Pons (tissue), 1 donor: ENCODE results near the gene SYNPO.

Source experiments
- DNase-seq: peaks from one replicate; pipeline ENCODE4 v3.0.0-alpha.2; 2016; ENCODE audit warnings: low spot score

Gene SYNPO

DNA sequence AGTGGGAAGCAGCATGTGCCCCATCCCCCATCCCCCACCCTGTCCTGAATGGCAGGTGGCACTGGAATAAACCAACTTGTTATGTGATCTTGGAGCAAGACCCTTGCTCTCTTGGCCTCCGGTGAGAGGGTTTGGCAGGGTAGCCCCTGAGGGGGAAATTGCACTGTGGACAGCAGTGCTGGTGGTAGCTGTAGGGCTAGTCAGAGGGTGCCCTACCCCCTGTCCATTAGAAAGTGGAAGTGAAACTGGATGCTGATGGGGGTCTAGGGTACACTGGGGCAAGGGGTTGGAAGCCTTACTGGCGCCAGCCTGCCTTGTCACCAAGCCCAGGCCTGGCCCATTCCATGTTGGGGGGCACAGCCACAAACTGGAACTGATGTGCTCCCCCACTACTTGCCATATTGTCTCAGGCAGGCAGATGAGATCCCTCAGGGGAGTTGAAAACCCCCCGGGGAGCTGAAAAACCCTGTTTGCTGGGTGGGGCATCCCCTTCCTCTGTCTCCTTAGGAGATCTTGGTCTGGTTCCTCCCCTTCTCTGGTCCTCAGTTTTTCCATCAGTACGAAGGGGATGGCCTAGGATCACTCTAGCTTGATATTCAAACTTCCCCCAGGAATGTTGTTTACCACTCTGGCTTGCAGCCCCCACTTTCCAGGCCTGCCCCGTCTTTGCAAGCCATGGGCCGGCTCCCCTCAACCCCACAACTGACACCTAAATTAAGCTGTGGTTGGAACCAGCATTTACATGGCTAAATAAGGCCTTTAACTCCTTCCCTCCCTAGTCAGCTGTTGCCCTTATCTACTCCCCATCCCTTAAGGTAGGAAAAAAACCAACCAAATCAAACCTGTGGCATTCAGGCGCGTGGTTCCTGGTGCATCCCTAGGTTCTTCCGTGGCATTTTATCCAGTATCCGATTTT lies 14.4 kb upstream of the SYNPO start:
- DNase-seq: no peak

DNA sequence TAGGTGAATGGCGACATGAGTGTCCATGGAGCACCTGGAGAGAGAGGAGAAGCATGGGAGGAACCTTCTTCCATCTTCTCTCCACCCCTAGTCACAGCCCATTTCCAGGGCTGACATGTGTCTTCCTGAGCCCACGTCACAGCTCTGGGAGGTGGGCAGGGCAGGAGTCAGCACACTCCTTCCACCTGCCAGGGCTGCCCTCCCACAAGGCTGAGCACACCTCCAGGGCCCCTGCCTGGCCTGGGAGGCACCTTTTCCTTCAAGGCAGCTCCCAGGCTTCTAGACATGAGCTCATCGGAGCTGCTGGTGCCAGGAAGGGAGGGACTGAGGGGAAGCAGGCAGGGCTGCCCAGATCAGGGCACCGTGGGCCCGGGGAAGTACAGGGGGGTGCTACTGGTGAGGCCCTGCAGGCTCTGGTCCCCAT lies 13.6 kb upstream of the SYNPO start:
- no peak for DNase-seq

DNA sequence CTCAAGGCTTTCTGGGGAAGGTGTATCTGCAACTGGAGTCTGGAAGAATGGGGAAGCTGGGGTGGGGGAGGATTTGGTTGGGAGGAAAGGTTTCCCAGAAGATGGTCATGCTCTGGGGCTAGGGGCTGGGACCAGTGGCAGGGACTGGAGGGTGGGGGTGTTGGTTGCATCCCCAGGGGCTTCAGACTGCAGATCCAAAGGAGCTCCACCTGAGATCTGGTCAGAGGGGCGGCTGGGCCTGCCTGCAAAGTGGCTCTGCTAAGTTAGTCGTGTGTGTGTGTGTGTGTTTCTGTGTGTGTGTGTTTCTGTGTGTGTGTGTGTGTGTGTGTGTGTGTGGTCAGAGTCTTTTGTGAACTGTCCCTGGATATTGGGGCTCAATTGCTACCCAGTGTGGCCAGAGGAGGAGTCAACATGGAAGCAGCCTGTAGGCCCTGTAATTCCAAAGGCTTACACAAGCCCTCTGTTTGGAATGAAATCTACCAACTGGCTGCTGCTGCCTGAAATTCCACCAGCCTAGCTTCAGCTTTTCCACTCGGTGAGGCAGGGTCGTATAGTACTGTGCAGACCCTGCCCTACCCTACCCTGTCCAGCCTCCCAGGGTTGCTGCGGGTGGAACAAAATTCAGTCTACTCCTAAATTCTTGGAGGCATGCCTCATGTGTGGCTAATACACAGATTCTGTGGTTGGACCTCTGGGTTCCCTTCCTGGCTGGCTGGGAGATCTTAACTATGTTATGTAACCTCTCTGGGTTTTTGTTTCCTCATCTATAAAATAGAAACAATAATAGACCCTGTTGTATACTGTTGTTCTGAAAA lies 12.5 kb upstream of the SYNPO start:
- DNase-seq: no peak

DNA sequence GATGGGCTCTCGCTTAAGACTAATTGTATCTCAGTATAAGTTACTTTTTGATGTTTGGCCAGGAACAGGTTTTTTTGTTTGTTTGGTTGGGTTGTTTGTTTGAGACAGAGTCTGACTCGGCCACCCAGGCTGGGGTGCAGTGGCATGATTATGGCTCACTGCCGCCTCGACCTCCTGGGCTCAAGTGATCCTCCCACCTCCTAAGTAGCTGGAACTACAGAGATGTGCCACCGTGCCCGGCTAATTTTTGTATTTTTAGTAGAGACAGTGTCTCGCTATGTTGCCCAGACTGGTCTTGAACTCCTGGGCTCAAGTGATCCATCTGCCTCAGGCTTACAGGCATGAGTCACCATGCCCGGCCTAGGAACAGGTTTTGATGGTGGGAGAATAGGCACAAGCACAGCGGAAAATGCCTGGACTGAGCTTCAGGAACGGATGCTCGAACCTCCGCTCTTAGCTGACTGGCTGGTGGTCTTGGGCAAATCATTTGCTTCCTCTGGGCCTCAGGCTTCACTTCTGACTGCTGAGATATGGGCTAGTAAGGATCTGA lies 11.4 kb upstream of the SYNPO start:
- no peak for DNase-seq

DNA sequence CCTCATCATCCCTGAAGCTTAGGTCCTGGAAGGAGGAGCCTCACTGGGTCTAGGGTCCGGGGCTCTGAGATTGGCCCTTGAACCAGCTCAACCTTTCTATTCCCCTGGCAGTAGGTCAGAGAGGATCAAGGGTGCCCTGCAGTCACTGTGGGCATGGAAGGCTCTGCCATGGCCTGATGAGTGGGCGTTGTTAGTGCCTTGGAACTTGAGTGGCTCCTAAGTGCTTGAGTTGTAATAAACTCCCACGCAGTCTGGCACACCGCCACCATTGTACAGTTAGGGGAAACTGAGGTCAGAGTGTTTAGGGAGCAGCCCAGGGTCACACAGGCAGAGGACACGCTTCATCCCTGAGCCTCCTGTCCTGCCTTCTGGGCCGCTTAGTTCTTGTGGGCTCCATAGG lies 10.4 kb upstream of the SYNPO start:
- DNase-seq: no peak

DNA sequence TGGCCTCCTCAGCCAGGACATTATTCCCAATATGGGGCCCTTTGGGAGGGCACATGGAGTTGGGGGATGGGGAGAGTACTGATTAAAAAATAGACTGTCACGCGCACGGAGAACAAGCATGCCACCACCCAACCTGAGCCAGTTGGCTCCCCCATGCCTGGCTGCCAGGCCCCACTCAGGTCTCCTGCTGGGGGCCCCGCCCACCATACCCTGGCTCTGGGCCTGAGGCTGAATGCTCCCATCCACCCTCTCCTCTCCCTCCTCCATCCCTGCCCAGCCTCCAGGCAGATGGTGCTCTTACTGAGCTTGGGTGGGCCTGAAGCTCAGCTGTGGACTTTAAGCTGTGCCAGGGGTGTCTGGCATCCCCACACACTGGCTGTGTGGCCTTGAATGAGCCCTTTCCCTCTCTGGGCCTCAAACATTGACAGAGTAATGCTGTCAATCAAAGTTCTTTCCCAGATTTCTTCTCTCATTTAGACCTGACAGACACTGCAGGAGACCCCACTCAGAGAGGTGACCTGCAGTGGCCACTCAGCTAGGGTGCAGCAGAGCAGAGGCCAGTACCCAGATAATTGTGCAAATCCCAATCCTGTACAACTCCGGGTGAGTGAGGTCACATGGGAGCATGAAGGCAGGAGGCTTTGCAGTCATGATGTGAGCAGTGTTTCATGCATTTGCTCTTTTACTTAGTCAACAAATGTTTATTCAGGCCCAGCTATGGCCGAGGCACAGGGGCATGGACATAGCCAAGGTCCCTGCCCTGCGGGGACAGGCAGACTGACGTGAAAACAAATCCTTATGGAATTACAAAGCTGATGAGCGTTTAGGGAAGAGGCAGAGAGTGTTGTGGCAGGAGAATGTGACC lies 9.8 kb upstream of the SYNPO start:
- DNase-seq: no peak

DNA sequence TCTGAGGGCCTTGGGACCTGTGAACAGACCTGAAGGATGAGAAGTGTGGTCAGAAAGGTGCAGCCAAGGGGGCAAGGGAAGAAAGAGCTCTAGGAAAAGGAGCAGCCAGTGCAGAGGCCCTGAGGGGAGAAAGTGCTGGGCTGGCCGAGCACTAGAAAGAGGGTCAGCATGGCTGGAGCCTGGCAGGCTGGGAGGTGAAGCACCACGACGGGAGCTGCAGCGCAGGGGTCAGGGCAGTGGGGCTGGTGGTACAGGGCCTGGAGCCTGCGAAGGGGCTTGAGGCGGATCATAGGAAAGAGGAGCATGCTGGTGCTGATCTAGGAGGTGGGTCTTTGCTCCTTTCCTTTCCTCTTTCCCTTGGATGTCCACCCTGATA lies 9.1 kb upstream of the SYNPO start:
- no peak for DNase-seq

DNA sequence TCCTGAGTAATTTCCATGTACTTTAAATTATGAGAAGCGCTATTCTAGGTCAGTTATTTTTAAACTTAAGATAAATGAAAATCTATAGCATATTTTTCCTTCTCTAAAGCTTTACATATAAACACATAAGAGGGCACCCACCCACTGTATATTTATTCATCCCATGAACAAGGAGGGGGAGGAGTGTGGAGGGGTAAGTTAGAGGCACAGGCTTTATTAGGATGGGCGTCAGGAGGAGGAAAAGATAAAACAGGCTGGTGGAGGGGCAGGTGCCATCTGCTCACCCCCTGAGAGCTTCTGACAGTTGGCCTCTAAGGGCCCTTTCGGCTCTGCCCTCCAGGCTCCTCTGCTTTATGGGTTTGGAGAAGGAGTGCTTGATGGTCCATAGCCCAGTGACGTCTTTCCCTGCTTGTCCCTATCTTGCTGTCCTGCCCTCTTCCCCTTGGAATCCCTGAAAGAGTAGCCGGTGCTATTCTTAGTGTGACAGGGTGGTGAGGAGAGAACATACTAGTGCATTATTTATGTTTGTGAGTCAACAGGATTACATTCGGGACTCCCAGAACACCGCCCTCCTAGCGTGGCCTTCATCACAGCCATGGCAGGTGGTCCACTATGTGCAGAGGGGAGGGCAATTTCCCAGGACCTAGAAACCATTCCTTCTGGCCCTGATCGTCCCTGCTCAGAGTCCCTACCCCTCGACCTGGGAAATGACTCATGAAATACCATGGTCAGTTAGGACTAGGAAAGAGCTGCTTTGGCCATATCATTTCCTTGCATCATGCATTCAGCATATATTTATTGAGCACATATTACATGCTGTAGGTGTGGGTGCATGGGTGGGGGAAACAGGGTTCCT lies 7.9 kb upstream of the SYNPO start:
- DNase-seq: no peak

DNA sequence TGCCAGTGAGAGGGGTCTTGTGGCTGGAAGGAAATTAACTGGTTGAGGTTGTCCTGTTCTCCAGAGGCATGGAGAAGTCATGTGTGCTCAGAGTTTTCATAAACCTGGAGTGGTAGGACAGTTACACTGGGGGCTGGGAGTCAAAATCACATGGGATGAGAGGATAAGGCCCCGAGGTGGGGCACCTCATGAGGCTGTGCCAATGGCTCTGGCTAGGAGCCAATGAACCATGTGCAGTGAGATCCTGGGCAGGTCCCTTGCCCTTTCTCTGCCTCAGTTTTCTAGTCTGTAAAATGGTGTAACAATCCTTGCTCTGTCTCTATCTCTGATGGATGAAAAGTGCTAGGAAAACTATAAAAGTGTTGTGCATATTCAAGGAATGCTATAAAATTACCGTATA lies 7.0 kb upstream of the SYNPO start:
- no peak for DNase-seq

DNA sequence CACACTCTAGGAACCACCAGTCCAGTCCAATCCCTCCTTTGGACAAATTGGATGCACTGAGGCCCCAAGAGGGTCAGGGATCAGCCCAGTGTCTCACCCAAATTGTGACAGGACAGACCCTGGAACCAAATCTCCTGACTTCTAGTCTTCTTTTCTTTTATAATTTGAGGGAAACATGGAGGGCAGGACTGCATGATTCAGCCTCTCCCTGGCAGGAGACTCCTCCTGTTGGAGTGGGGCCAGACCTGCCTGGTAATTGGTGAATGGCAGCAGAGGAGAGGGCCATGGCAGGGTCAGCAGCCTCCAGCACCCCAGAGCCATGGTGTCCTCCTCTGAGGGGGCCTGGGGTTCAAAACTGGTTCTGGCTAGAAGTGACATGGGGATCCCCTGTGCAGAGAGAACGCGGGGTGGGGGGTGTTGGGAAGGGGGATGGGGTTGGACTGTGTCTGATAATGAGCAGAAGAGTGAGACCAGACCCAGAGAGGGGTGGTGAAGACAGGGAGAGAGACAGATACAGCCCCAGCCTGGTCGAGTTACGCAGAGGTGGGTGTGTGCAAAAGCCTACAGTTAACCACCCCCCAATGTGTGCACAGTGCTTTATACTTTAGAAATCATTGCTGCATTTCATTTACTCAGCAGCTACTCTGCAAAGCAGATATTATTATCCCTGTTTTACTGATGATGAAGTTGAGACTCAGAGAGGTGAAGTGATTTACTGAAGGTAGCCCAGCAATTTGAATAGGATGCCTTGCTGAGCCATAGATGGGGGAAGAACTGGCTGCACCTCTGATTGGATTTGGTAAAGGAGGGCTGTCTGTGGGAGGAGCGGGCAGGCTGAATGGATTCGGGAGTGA lies 3.8 kb upstream of the SYNPO start:
- DNase-seq: no peak

DNA sequence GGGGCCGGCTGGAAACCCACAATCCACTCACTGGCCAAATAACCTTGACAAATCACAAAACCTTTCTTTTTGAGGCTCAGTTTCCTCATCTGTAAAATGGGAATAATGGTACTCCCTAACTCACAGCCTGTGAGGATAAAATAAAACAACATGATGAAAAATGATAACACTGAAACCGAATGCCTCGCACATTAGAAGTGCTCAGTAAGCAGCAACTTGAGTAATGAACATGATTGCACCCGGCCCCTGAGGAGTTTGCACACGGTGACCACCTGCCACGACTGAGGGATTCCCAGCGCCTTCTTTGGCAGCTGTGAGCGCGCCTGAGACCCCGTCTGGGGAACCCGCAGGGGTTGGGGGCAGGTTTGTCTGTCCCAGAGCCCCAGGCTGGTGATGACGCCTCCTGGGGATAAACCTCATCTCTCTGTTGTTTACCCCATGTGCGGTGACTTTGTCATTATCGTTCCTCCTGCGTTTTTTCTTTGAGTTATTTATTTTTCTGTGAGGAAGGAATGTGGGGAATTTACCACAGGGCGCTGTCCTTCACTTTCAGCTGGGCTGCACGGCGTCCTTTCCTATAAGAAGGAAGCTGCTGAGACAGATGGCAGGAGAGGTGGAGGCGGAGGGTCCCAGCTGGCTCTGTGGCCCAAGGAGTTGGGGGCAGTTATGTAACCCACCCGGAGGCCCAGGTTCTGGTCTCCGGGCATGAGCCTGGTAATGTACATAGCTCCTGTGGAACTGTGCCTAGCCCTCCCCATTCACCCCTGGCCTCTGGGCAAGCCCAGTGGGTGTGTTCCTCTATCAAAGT lies 3.0 kb upstream of the SYNPO start:
- DNase-seq: no peak

DNA sequence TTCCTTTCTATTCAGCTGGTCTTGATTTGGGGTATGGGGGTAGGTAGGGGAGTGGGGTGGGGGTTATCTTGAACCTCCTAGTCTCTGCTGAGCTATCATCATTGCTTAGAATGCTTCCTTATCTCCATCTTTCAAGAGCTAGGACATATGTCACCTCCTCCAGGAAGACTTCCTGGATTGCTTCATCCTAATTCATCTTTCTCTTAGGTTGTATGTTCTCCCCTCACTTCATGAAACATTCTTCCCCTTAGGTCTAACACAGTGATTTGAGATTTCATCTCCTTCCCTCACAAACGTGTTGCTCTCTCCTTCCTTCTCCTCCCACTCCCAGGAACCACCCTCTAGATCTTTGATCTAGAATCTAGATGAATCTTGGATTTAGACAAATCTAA lies 2.4 kb upstream of the SYNPO start:
- no peak for DNase-seq

DNA sequence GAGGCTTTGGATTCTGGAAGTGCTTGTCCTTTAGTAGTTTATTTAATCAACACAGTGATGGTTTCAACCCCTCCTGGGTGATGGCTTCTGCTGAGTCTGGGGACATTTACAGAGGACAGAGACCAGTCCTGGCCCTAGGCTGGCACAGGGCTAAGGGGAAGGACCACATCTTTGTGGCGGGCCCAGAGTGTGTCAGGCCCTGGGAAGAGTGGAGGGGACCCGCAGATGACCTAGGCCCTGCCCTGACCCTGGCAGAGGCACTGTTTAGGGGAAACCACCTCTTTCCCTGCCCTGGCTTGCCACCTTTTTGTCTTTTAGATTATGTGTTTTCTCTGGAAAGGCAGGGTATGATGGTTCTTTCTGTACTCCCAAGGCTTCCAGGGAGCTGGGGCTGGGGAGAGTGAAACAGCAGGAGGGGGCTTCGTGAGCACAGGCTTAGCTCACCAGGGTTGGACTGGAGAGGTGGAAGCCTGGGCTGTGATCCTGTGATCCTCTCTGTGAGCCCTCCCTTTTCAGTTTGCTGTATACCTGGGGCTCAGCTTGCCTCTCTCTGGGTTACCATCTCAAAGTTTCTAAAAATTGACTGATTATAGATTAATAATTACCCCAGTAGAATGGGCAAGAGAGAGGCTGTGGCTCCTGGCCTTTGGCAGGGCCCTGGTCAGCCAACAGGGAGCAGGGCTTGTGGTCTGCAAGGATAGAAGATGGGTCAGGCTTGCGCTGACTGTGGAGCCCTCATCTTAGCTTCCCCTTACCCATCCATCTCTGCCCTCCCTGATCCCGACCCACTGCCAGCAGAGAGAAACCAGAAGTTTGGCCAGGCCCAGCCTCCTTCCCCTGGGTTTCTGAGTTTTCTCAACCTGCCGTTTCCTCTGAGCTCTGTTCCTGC lies 1.7 kb upstream of the SYNPO start:
- DNase-seq: no peak

DNA sequence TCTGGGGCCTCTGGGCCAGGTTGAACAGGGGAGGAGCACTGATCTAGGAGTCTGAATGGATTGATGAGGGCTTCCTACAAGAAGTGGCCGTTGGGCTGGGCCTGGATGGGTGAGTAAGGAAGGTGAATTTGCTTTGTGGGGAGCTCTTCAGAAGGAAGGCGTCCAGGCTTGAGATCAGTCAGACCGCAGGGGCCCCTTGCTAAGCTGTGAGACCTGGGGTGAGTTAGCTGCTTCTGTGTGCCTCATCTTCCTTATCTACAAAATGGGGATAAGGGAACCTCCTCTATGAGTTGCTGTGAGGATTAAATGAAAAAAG lies 1.1 kb upstream of the SYNPO start:
- no peak for DNase-seq

DNA sequence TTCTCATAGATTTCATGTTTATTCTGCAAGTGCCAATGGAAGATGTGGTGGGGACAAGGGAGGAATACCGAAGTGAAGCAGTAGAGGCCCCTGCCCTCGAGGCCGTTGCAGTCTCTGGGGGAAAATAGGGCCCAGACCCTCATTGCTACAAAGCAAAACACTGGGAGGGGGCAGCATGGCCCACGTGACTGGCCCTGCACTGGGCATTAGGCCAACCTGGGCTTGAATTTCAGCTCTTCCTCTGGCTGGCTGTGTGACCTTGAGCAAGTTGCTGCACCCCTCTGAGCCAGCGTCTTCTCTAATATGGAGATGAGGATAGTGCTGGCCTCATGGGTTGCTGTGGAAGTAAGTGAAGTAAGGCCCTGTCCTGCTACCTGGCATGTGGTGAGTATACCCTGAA lies 709 bp upstream of the SYNPO start:
- no peak for DNase-seq

DNA sequence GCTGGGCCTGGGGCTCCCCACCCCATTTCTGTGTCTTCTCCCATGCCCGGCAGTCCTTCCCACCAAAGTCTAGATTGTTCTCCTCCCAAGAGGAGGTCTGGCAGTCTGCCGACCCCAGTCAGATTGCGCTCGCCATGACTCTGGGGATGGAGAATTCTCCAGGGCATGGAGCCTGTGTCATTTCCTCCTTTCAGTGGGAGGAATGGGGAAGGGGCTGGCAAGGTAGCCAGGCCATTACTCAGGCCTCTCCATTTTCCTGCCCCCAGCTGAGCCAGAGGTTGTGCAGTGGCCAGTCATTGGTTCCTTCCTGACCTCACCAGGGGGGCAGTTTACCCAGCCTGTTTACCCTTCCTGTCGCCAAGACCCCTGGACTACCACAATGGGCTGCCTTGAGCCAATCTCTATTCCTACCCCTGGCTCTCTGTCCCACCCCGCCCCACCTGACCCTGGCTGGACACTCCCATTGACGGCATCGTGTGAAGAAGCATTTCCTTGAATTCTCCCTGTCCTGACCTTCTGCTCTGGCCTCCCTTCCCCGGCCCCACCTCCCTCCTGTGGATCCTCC lies 628 bp downstream of the SYNPO start:
- DNase-seq: no peak

DNA sequence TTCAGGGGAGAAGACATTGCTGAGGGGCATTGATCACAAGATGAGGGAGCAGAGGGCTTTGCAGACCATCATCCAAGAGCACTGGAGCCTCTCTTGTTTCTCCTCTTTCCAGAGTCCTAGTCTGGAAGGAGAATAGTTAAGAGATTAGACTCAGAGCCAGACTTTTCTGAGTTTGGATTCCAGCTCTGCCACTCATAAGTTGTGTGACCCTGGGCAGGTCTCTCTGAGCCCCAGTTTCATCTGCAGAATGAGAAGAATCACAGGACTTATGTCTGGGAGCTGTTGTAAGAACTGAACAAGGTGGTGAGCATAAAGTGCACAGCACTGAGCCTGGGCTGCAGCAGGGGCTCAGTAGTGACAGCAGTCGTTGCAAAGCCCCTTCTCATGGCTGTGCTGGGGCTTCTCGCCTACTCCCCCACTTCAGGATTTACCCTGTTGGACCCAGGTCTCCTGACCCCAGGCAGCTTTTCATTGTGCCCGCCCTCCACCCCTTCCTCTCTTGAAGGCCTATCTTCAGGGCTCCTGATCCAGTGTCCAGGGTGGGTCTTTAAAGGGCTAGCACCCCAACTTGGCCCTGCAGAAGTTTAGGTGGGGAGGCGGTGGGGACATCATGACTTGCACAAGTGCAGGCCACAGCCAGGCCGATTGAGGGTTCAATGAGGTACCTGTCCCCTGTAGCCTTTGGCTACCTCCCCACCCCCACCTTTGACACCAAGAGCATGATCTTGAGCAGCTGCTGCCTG lies 1.5 kb downstream of the SYNPO start:
- DNase-seq: no peak
